ENCODE data around the gene RFX6.

DNA sequence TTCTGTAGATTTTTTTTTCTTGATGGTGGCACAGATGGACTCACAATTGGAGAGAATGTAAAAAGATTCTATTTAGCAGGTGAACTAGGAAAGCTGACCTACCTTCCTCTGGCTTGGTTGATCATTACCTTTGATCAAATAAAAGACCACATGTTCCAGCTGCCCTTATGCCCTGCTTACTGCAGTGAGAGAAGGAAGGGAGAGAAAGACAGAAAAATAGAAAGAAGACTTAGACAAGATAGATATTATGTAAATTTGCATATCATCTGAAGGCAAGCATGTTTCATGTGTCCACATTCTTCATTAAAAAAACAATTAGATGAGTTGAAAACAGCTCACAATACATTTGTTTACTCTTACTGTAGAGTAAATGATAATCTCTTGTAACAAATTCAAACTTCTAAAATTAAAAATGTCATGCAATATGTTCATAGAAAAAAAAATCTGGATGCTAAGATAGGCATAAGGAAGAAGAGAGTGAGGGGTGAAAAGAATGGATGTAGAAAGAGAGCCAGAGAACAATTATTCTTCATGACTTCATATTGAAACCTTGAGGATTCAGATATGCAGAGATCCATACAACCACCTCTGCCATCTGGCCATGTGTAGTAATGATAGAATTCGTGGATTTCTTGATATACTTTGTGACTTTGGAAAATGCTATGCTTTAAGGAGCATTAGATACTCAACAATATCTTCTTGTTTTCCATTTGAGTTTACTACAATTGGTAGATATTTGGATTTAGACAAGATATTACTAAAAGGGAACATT, 71.7 kb downstream of the RFX6 start:
- TF ChIP-seq MAX (IDR thresholded peaks at IDR 0.05; ENCODE audit: low read depth) (no peak), CTCF (IDR thresholded peaks at IDR 0.05) (no peak), EP300 (IDR thresholded peaks at IDR 0.05; ENCODE audit: borderline replicate concordance in 1 of 2, low read depth in 1 of 2, low read length in 1 of 2) (no peak), TEAD4 (IDR thresholded peaks at IDR 0.05; ENCODE audit: borderline replicate concordance, insufficient read depth) (no peak), EZH2phosphoT487 (IDR thresholded peaks at IDR 0.05; ENCODE audit: borderline replicate concordance, low read depth) (no peak), ZBTB33 (IDR thresholded peaks at IDR 0.05; ENCODE audit: borderline replicate concordance, low read depth) (no peak), GABPA (IDR thresholded peaks at IDR 0.05; ENCODE audit: low read depth) (no peak), SMC3 (IDR thresholded peaks at IDR 0.05; ENCODE audit: low read depth, low read length) (no peak), ELF1 (IDR thresholded peaks at IDR 0.05) (no peak), POLR2AphosphoS5 (IDR thresholded peaks at IDR 0.05; ENCODE audit: low read depth, low read length) (no peak)
- TF ChIP-seq, protein P1, sequence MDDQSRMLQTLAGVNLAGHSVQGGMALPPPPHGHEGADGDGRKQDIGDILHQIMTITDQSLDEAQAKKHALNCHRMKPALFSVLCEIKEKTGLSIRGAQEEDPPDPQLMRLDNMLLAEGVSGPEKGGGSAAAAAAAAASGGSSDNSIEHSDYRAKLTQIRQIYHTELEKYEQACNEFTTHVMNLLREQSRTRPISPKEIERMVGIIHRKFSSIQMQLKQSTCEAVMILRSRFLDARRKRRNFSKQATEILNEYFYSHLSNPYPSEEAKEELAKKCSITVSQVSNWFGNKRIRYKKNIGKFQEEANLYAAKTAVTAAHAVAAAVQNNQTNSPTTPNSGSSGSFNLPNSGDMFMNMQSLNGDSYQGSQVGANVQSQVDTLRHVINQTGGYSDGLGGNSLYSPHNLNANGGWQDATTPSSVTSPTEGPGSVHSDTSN (IDR thresholded peaks at IDR 0.05) = no peak

Data from SK-N-SH (cell line).